ENCODE data around the gene RNU5D-1.

- TF ChIP-seq, protein P1, sequence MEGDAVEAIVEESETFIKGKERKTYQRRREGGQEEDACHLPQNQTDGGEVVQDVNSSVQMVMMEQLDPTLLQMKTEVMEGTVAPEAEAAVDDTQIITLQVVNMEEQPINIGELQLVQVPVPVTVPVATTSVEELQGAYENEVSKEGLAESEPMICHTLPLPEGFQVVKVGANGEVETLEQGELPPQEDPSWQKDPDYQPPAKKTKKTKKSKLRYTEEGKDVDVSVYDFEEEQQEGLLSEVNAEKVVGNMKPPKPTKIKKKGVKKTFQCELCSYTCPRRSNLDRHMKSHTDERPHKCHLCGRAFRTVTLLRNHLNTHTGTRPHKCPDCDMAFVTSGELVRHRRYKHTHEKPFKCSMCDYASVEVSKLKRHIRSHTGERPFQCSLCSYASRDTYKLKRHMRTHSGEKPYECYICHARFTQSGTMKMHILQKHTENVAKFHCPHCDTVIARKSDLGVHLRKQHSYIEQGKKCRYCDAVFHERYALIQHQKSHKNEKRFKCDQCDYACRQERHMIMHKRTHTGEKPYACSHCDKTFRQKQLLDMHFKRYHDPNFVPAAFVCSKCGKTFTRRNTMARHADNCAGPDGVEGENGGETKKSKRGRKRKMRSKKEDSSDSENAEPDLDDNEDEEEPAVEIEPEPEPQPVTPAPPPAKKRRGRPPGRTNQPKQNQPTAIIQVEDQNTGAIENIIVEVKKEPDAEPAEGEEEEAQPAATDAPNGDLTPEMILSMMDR (conservative IDR thresholded peaks at IDR 0.05): no peak
- no peak for TF ChIP-seq ZFX (IDR thresholded peaks at IDR 0.05)
Observed at GRCh38 chr1:44705470-44705869, 25.5 kb downstream of the RNU5D-1 start.

Data from C4-2B (cell line).